8988T (cell line): ENCODE data around the gene RDH14.

Source experiments
- DNase-seq: peaks from one replicate; pipeline ENCODE4 v3.0.0; 2011

Gene RDH14

DNA sequence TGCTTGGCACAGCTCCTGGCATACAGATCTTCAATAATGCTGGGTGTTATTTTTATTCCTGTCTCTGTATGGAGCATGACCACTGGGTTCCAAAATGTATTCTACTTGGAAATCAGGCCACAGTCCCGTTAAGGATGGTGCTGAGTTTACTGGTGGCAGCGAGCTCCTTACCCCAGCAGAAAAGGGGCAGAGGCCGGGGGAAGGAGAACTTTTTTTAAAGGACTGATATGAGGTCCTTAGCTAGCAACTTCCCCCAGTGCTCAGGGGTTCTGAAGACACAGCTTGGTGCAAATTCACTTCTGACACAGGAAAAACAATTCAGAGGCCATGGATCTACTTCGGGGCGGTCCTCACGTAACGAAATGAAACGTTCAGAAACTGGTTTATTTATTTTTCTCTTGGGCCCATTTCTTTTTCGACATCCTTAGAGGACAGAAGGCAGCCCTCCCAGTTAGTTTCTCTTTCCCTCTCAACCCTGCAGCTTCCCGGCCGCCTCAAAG, 872 bp downstream of the RDH14 start:
- no peak for DNase-seq

DNA sequence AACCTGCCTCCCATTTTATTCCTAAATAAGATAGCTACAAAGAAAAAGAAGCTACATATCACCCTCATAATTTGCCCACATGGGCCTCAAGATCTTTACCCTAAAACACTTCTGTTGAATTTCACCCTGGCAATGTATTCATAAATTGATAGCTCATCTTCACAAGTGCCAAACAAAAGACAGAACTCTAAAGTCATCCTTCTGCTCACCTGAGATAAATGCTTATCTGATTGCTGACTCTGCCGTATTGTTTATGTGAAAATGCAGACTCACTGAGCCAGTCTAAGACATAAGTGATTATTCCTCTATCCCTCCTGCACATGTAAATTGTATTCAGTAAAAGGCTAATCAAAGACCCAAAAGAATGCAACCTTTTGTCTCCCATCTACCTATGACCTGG, 2.0 kb downstream of the RDH14 start:
- DNase-seq, result no peak

DNA sequence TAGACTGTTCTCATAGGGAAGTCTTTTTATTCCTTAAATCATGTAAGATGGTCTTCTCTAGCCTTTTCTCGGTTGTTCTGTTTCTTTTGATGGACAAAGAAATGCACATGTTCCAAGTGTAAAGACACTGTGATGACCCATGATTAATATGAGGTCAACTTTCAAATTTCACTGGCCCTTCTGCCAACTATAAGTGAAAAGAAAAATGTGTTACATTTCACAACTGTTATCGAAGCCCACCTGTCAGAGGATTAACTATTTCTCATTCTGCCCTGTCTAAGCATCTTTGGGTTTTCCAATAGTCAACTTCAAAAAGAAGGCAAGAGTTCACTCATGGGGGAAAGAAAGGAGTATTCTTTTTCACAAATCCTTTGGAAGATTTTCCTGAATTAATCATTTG, 3.3 kb downstream of the RDH14 start:
- no peak for DNase-seq

DNA sequence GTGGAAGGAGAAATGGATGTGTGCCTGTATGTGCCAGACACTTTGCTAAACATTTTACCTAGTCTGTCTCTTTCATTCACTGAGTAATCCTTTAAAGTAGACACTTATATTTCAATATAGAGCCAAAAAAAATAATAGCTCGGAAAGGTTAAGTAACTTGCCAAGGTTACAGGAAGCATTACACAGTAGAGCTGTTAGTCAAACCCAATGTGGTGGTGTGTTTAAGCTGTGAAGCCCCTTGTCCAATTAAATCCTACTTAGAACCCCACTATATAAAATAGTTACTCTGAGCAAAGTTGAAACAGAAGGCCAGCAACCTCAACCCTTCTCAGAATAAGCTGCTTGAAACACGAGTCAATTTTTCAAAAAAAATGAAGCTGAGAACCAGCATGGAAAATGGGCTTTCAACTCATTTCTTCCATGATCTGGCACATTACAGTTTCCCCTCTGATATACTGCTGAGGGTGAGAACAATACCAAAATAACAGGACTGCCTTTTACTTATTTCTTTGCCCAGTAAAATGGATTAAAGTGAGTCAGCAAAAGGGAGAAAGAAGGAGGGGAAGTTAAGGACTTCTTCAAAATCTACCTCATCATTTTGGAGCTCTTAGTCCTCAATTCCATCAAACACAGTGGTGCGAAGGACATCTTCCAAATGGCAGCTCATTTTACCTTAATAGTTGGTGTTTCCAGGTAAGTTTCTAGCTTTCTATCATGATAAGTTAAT, 7.9 kb downstream of the RDH14 start:
- DNase-seq, result no peak

GRCh38 chr2:18551623-18552022, 8.8 kb downstream of the RDH14 start:
- DNase-seq, result no peak

- DNase-seq, result no peak
Measured at GRCh38 chr2:18551169-18551568, 9.3 kb downstream of the RDH14 start.

DNA sequence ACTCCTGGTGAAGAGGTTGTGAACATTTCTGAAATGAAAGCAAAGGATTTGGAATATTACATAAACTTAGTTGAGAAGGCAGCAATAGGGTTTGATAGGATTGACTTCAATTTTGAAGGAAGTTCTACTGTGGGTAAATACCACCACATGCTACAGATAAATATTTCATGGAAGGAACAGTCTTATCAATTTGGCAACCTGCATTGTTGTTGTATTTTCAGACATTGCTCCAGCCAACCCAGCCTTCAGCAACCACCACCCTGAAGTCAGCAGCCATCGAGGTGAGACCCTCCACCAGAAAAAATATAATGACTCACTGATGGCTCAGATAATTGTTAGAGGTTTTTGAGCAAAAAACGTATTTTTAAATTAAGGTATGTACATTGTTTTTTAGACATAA, 10.0 kb downstream of the RDH14 start:
- no peak for DNase-seq

DNA sequence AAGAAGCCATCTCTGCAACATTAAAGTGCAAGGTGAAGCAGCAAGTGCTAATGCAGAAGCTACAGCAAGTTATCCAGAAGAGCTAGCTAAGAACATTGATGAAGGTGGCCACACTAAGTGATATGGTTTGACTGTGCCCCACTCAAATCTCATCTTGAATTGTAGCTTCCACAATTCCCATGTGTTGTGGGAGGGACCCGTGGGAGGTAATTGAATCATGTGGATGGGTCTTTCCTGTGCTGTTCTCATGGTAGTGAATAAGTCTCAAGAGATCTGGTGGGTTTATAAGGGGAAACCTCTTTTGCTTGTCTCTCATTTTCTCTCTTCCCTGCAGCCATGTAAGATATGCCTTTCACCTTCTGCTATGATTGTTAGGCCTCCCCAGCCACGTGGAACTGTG, 11.4 kb downstream of the RDH14 start:
- no peak for DNase-seq

DNA sequence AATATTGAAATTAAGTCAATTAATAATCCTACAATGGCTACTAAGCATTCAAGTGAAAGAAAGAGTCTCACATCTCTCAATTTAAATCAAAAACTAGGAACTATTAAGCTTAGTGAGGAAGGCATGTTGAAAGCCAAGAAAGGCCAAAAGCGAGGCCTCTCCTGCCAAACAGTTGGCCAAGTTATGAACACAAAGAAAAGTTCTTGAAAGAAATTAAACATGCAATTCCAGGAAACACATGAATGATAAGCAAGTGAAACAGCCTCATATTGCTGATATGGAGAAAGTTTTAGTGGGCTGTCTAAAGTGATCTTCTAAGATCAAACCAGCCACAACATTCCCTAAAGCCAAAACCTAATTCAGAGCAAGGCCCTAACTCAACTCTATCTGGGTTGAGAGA, 11.8 kb downstream of the RDH14 start:
- DNase-seq, result no peak

DNA sequence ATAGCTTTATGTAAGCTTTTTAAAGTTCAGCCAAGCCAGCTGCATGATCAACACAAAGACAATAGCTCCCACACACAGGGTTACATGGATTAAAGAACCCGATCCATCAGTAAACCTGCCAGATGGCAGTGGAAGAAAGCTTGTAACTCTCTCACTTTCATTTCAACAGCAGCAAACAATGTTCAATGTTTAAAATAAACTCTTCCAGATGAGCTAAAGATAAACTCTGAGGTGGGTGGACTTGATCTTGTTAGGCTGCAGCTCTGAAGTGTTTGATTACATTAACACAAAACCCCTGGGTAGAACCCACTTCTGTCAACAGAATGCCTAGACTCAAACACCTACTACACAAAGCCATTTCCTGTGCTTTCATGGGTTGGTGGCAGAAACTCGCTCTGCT, 13.9 kb downstream of the RDH14 start:
- DNase-seq, result no peak

DNA sequence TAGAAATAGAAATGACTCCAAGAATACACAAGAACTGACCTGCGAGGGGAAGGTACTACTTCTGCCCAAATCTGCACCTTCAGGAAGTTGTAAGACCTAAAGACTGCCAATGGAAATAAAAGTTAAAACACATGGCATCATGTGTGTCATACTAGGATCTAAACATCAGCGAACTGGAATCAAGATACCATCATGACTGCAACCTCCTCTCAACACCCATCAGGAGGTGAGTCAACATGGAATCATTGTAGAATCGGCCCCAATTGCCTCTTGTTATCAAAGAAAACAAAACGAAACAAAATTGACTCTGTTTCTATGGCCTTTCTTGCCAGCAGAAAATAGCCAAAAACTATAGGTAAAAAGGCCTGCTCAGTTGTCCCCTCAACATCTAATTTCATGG, 15.1 kb downstream of the RDH14 start:
- DNase-seq, result no peak

DNA sequence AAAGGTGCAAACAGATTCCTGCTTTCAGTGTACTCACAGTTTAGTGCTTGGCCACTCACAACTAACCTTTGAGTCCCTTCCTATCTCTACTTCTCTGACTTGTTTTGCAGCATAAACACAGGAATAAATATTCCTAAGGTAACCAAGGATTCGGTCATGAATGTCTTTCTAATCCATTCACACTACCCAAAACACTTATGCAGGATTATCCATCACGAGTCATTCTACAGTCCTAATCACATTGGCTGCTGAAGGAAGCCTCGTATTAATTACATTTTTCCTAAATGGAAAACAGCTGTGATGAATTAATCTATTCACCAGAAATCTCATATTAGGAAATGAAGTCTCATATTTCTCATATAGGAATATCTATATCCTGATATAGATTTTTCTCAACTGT, 16.3 kb downstream of the RDH14 start:
- DNase-seq, result no peak

DNA sequence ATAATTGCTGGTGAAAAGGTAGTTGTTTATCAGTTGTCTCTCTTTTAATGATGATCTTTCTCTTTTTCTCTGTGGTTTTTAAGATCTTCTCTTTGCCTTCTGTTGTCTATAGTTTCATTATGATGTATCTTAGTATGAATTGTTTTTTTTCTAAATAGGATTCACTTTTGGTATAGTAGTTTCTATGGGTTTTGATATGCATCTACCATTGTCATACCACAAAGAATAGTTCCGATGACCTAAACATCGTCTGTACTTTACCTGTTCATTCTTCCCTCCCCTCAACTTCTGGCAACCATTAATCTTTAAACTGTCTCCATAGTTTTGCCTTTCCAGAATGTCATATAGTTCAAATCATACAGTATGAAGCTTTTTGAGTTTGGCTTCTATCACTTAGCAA, 19.6 kb downstream of the RDH14 start:
- DNase-seq, result no peak

- no peak for DNase-seq
Measured at GRCh38 chr2:18536697-18537096, 23.8 kb downstream of the RDH14 start.

DNA sequence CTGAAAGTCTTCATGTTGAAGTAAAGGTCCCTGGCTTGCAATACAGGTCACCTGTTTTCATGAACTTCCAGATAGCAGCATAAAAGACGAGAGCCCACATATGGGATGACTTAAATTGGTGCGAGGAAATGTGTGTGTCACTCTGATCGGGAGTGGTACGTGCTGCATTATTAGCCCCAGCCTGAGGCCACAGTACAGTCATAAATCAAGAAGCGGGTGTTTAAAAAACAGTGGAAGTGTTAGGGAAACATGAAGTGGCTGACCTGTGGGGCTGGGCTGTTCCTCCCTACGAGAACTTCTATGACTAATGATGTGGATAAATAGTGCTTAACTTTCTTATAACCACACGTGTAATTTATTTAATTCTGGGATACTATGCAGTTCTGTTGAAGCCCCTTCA, 24.4 kb downstream of the RDH14 start:
- no peak for DNase-seq

GRCh38 chr2:18531194-18531593, 29.3 kb downstream of the RDH14 start:
- DNase-seq, result no peak

DNA sequence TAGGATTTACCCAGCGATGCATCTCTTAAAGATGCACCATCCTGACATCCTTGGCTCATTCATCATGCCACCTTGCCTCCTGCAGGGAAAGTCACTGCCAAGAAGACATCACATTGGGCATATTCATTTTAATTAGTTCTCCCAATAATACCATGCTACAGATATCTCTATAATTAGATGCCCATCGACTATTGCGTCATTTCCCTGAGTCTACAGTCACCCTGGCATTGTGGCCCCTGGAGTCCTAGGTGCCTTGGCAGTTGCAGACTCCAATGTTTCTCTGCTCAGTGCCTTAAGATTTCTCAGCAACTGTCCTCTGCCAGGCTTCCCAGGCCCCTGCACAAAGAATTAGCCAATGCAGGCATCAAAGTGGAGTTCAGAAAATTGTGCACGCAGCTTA, 32.6 kb downstream of the RDH14 start:
- no peak for DNase-seq

- no peak for DNase-seq
Measured at GRCh38 chr2:18527326-18527725, 33.1 kb downstream of the RDH14 start.

DNA sequence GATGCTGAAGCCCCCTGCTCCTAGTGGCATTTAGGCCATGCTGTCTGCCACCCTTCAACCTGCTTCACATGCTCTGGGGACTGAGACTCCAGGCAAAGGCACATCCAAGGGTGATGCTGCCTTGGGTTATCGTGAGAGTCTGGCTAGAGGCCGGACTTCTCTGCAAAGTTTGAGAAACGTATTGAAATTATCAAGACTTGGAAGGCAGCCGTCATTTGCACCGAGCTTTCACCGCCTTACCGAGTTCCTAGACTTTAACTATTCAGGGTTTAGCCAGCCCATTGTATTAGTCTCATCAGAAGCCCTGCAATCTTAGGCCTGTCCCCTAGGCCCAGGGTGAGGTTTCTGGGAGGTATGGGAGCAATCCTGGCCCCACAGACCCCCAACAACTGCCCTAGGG, 34.0 kb downstream of the RDH14 start:
- no peak for DNase-seq

- DNase-seq, result no peak
Measured at GRCh38 chr2:18525852-18526251, 34.6 kb downstream of the RDH14 start.

DNA sequence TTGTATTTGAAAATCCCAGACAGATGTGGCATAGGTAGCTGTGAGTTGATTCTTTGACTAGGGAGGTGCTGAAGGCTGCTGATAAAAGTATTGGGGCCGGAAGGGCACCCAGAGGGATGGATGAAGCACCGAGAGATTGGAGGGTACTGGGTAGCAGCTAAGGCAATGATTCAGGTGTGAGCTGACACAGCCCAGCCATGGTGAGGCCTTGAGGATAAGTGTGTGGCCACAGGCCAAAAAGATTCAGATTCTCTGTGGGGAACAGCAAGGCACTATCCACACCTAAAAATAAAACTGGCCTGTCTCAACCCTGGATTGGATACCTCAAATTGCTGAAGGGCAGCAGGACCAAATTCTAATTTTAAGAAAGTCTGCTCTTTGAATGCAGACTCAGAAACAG, 35.2 kb downstream of the RDH14 start:
- DNase-seq, result no peak

DNA sequence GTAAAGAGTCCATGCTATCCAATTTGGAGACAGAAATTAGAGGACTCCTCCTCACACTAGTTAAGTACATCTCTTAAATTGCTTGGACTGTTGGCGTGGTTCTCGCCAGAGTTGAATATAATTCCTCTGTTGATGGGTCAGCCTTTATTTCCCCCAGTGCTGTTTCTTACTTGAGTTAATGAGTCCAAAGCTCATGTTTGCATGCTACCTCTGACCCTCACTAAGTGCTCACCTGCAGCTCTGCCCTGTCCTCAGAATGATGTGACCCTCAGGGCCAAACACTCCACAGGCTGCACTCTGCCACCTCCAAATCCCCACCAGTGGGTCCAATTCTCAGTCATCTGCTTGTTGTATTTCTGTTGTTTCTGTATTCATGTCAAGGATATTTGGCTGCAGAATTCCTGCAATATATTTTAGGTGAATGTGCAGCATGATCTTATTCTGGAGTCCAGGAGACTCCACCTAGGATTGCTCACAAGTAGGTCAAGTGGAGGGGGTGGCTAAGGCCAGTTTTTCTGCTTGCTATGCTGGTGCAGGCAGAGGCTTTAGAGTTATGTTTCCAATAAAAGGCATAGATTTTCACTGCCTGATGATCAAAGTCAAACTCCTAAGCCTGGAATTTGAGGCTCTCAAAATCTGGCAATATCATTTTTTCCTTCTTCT, 37.8 kb downstream of the RDH14 start:
- DNase-seq, result no peak

GRCh38 chr2:18520451-18521425, 39.7 kb downstream of the RDH14 start:
- DNase-seq, result peak; percentile 33
